GM10248 (cell line): ENCODE data around the gene SCCPDH.

ENCODE experiments used
- CTCF ChIA-PET: fragments of 300-600 bp; sonication (Branson Sonifier 250); formaldehyde crosslinking; extraction: SDS; loops from one replicate; lab custom pipeline; 2021; ENCODE audit warnings: antibody characterized with exemption; lab: Yijun Ruan, JAX
- POLR2A ChIA-PET: fragments of 350-650 bp; sonication (Branson Sonifier 250); formaldehyde crosslinking; extraction: SDS; loops from one replicate; lab custom pipeline; 2020; ENCODE audit warnings: antibody characterized with exemption; lab: Yijun Ruan, JAX
- DNase-seq: peaks from one replicate; pipeline ENCODE4 v3.0.0; 2012; ENCODE audit errors: extremely low spot score
- TF ChIP-seq, protein P1 (sequence below): IDR thresholded peaks from 2 replicates; pipeline ENCODE4 v1.5.1; 2012; ENCODE audit warnings: mild to moderate bottlenecking, low read depth; ENCODE audit errors: extremely low read depth, missing control alignments, control extremely low read depth

SCCPDH gene

DNA sequence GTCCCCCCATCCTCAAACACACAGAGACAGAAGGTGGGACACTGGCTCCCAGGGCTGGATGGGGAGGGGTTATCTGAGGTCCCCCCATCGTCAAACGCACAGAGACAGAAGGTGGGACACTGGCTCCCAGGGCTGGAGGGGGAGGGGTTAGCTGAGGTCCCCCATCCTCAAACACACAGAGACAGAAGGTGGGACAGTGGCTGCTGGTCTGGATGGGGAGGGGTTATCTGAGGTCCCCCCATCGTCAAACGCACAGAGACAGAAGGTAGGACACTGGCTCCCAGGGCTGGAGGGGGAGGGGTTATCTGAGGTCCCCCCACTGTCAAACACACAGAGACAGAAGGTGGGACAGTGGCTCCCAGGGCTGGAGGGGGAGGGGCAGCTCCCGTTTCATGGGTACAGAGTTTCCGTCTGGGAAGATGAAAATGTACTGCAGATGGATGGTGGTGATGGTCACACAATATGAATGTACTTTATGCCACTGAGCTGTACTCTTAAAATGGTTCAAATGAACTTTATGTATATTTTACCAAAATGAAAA is 69.2 kb downstream of the SCCPDH start:
- no peak for DNase-seq
- CTCF ChIA-PET, result interaction anchor here (1.4 kb wide), 1 partner anchor 14 kb away, joined by 3 read pairs; no protein-coding TSS in a partner anchor
- TF ChIP-seq, protein P1, sequence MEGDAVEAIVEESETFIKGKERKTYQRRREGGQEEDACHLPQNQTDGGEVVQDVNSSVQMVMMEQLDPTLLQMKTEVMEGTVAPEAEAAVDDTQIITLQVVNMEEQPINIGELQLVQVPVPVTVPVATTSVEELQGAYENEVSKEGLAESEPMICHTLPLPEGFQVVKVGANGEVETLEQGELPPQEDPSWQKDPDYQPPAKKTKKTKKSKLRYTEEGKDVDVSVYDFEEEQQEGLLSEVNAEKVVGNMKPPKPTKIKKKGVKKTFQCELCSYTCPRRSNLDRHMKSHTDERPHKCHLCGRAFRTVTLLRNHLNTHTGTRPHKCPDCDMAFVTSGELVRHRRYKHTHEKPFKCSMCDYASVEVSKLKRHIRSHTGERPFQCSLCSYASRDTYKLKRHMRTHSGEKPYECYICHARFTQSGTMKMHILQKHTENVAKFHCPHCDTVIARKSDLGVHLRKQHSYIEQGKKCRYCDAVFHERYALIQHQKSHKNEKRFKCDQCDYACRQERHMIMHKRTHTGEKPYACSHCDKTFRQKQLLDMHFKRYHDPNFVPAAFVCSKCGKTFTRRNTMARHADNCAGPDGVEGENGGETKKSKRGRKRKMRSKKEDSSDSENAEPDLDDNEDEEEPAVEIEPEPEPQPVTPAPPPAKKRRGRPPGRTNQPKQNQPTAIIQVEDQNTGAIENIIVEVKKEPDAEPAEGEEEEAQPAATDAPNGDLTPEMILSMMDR, result no peak
- POLR2A ChIA-PET, result interaction anchor here (0.7 kb wide), 1 partner anchor 13 kb away, joined by 3 read pairs; no protein-coding TSS in a partner anchor

DNA sequence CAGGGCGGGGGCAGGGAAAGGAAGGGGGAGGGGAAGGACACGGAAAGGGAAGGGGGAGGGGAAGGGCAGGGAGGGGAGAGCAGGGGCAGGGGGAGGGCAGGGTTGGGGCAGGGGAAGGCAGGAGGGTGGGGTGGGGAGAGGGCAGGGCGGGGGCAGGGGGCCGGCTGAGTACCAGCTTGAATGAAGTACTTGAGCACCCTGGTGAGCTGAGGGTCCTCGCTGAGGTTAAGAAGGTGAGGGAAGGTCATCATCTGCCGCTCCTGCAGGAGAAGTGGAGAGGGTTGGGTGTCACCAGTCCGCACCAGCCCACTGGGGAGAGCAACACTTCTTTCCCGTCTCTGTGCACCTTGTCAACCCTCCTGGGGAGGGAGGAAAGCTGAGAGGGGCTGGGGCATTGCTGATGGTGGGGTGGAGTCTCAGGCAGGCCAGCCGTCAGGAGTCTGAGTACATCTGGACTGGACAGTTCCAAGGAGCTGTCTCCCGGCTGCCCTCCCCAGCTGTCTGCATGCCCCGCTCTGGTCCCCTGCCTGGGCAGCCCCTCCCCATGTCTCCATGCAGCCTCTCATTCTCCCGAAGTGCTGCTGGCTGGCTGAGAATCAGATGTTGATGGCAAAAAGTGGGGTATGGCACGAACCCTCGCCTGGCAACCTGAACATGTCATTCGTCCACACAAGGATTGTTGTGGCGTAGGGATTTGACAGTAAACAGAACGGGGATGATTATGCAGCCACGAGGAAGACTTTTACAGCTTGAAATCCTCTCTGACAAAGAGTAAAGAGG is 70.0 kb downstream of the SCCPDH start:
- CTCF ChIA-PET, result no interaction called here
- DNase-seq, result no peak
- POLR2A ChIA-PET, result no interaction called here
- TF ChIP-seq, protein P1, result no peak

DNA sequence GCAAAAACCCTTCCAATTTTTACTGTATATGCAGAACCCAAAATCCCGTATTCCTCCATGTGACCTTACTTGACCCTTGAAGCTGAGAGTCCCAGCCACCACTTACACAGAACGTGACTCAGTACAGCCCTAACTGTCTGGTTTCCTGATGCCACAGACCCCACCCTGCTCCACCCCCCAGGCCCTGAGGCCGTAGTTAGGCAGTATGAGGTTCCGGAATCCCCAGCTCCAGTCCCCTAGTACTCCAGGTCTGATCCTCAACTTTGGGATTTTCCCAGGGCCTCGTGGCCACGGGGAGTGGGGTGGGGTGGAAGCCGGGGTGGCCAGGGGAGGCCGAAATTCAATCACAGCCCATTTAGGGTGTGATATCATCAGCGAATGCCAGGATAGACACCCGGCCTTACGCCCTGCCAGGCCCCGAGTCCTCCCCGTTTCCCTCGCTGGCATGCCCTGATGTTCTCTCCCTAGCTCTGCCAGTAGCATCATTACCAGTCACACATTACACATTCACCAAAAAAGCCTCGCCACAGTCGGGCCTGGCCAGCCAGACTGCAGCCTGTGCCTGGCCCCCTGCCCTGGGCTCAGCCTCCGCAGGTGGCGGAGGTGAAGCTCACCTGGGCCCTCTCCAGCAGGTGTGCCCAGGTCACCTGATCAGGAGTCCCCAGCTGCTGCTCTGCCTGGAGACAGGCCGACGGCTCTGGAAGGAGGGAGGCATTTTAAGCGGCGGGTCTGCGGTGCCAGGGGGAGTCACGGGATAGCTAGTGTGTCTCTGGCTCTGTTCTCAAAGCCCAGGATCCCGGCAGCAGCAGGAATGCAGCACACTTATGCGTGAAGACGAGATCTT is 70.8 kb downstream of the SCCPDH start:
- no peak for DNase-seq
- CTCF ChIA-PET, result no interaction called here
- TF ChIP-seq, protein P1, result no peak
- POLR2A ChIA-PET, result no interaction called here

DNA sequence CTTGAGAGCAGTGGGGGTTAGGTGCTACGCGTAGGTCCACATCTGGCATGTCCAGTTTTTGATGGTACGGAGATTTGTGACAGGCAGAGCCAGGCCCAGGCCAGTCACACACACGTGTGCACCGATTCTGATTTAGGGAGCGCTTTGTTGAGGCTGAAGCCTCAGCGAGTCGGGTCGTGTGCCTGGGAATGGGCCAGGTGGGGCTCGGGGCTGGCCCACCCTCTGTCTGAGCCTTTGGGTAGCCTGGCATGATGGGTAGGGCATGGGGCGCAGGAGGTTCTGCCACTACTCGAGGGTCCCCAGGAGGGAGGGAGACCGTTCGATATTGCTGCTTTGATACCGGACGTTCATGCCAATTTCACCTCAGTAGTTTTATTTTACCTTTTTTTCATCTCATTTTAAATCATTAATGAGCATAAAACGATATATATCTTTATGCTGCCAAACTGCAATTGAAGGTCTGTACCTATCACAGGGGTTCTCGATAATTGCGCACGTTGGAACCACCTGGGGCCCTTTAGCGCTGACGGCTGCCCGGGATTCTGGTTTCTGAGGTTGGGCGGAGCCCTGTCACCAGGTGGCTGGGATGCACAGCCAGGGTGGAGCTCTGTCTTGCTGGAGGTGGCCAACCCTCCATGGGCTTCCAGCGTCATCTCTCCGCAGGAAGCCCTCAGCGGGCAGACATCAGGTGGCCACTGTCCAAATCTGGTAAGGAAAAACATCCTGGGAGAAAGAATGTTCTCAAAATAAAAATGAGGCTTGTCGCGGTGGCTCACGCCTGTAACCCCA is 71.9 kb downstream of the SCCPDH start:
- DNase-seq, result no peak
- TF ChIP-seq, protein P1, result no peak
- CTCF ChIA-PET, result no interaction called here
- POLR2A ChIA-PET, result no interaction called here

DNA sequence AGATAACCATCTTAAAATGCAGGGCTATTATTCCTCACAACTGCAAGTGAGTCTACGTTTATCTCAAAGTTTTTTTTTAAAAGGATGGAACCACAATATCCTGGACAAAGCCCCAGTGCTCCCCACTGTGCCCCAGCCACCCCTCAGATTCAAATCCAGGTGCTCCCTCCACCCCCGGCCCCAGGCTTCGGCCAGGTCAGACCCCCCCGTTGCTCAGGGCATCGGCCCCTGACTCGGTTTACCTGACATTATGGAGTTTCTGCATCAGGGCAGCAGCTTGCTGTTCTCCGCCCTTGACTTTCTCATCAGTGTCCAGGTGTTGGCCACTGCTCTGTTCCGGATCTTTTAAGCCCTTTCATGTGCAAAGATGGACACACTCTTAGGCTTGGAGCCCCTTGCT is 72.9 kb downstream of the SCCPDH start:
- ChIA-PET POLR2A (no interaction called here), CTCF (interaction anchor here (1.4 to 1.9 kb wide), 2 partner anchors 9 kb away, joined by 4 to 5 read pairs; no protein-coding TSS in a partner anchor)
- DNase-seq, result no peak
- TF ChIP-seq, protein P1, result no peak
